ENCODE data around the gene ARSH. TPM values are rescaled to one million over a fixed set of nuclear protein-coding genes. Genes with fewer than 3 reads are reported as not detected.
"Not testable (repeated sequence)": the region's sequence is repeated elsewhere in the genome, so short reads cannot be mapped to it uniquely, and the experiment has no call there.

ARSH gene
- total RNA-seq = not detected
- not detected for polyA plus RNA-seq (ENCODE audit: insufficient read depth in 1 of 8, insufficient read length in 8 of 8, low replicate concordance in 1 of 8)
- long read RNA-seq, donor 1 = 0 reads
- long read RNA-seq, donor 2 = 0 reads
- long read RNA-seq, donor 3 = 0 reads
- long read RNA-seq, donor 4 = 0 reads
- long read RNA-seq, donor 5 = 0 reads
- long read RNA-seq, donor 6 = 0 reads
- long read RNA-seq, donor 7 = 0 reads
- long read RNA-seq, donor 8 = 0 reads
- long read RNA-seq, donor 9 = 0 reads
- long read RNA-seq, donor 10 = 0 reads
- long read RNA-seq, donor 11 = 0 reads

- Histone ChIP-seq H3K27ac (ENCODE audit: low read length) (no peak within 1 kb of the TSS), H3K4me1 (ENCODE audit: control insufficient read depth, insufficient read depth, low read length) (no peaks in the 10 kb centered on the region), H3K4me3 (ENCODE audit: low read length) (no peak within 1 kb of the TSS), H3K36me3 (ENCODE audit: control insufficient read depth, insufficient read depth, low read length) (no peaks in the 10 kb centered on the region), H3K27me3 (ENCODE audit: control insufficient read depth, insufficient read depth, low read length) (no peaks in the 10 kb centered on the region), H3K9me3 (replicated peaks; ENCODE audit: control insufficient read depth, low read depth, low read length) (peaks cover 4% of the 10 kb centered on the region)
- WGBS (ENCODE audit: insufficient coverage) = no CpG with 5 or more reads among the region's 6 CpGs
- no peak for DNase-seq
Observed at GRCh38 chrX:3006495-3006894, at the start of gene ARSH. TSS of gene ARSH (plus strand) at chrX:3006546. CDS start at chrX:3006613, 67 bp downstream.

GRCh38 chrX:2958199-2958598, 48.1 kb upstream of the ARSH start:
- Histone ChIP-seq H3K36me3 (ENCODE audit: control insufficient read depth, insufficient read depth, low read length) (no peaks in the 10 kb centered on the region), H3K9me3 (replicated peaks; ENCODE audit: control insufficient read depth, low read depth, low read length) (no peaks in the 10 kb centered on the region), H3K27me3 (ENCODE audit: control insufficient read depth, insufficient read depth, low read length) (peaks cover 17% of the 10 kb centered on the region), H3K27ac (ENCODE audit: low read length) (no peak overlapping the region), H3K4me1 (ENCODE audit: control insufficient read depth, insufficient read depth, low read length) (no peaks in the 10 kb centered on the region), H3K4me3 (ENCODE audit: low read length) (no peak overlapping the region)
- DNase-seq = no peak
- WGBS (ENCODE audit: insufficient coverage) = 86% methylated on average over 9 of the region's 9 CpGs

- Histone ChIP-seq H3K4me1 (ENCODE audit: control insufficient read depth, insufficient read depth, low read length) (no peaks in the 10 kb centered on the region), H3K27ac (ENCODE audit: low read length) (no peak overlapping the region), H3K9me3 (replicated peaks; ENCODE audit: control insufficient read depth, low read depth, low read length) (no peaks in the 10 kb centered on the region), H3K27me3 (ENCODE audit: control insufficient read depth, insufficient read depth, low read length) (peaks cover 16% of the 10 kb centered on the region), H3K4me3 (ENCODE audit: low read length) (no peak overlapping the region), H3K36me3 (ENCODE audit: control insufficient read depth, insufficient read depth, low read length) (no peaks in the 10 kb centered on the region)
- no peak for DNase-seq
- WGBS (ENCODE audit: insufficient coverage) = 85% methylated on average over 13 of the region's 14 CpGs
Observed at GRCh38 chrX:2960861-2961515, 45.4 kb upstream of the ARSH start.

DNA sequence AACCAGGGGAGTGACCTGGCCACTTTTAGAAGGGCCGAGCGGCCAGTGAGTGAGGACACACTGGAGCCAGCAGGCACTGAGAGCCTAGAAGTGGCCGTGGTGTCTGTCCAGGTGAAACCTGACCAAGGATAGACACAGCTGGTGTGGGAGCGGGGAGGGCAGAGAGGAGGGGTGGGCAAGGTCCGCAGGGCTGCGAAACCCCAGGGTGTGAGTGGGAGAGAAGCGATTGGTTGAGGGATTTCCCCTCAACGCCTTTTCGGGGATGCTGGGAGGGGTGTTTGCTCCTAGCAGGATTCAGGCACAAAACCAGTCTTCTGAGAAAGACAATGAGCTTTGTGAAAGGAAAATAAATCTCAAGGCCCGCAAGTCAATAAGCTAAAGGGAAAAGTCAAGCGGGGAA, 44.0 kb upstream of the ARSH start:
- Histone ChIP-seq H3K4me3 (ENCODE audit: low read length) (no peak overlapping the region), H3K4me1 (ENCODE audit: control insufficient read depth, insufficient read depth, low read length) (no peaks in the 10 kb centered on the region), H3K27me3 (ENCODE audit: control insufficient read depth, insufficient read depth, low read length) (peaks cover 17% of the 10 kb centered on the region), H3K9me3 (replicated peaks; ENCODE audit: control insufficient read depth, low read depth, low read length) (no peaks in the 10 kb centered on the region), H3K27ac (ENCODE audit: low read length) (no peak overlapping the region), H3K36me3 (ENCODE audit: control insufficient read depth, insufficient read depth, low read length) (no peaks in the 10 kb centered on the region)
- no peak for DNase-seq
- 53% methylated on average over 11 of the region's 11 CpGs for WGBS (ENCODE audit: insufficient coverage)

- not testable (repeated sequence) for H3K4me3 ChIP-seq (ENCODE audit: low read length); H3K27ac ChIP-seq (ENCODE audit: low read length); H3K4me1 ChIP-seq (ENCODE audit: control insufficient read depth, insufficient read depth, low read length); H3K9me3 ChIP-seq (replicated peaks; ENCODE audit: control insufficient read depth, low read depth, low read length); H3K36me3 ChIP-seq (ENCODE audit: control insufficient read depth, insufficient read depth, low read length); DNase-seq
- H3K27me3 ChIP-seq (ENCODE audit: control insufficient read depth, insufficient read depth, low read length) = peaks cover 24% of the 10 kb centered on the region
- WGBS (ENCODE audit: insufficient coverage) = no CpG with 5 or more reads among the region's 7 CpGs
Observed at GRCh38 chrX:2963449-2963848, 42.9 kb upstream of the ARSH start.

- H3K4me1 ChIP-seq (ENCODE audit: control insufficient read depth, insufficient read depth, low read length) = not testable (repeated sequence)
- 35% methylated on average over 6 of the region's 16 CpGs for WGBS (ENCODE audit: insufficient coverage)
Observed at GRCh38 chrX:2963992-2964794, 42.2 kb upstream of the ARSH start.

DNA sequence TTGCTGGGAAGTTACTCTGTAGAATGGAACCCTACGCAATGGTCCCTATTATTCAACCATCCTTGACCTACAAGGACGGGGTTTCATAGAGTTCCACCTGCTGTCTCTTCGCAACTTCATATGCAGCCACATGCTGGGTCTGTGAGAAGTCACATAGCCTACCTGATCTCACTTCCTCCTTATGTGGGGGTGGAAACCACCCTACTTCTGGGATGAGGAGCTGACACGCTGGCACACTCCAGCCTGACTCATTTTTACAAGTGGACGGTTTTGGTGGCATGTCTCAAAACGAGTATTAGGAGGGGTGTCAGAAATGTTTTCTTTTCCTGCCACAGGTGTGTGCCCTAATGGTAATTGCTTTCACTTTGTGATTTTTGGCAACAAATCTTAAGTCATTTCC, 40.4 kb upstream of the ARSH start:
- 82% methylated on average over 2 of the region's 6 CpGs for WGBS (ENCODE audit: insufficient coverage)
- no peaks in the 10 kb centered on the region for H3K36me3 ChIP-seq (ENCODE audit: control insufficient read depth, insufficient read depth, low read length)
- peaks cover 31% of the 10 kb centered on the region for H3K27me3 ChIP-seq (ENCODE audit: control insufficient read depth, insufficient read depth, low read length)
- no peaks in the 10 kb centered on the region for H3K4me1 ChIP-seq (ENCODE audit: control insufficient read depth, insufficient read depth, low read length)
- H3K9me3 ChIP-seq (replicated peaks; ENCODE audit: control insufficient read depth, low read depth, low read length) = no peaks in the 10 kb centered on the region
- H3K4me3 ChIP-seq (ENCODE audit: low read length) = no peak overlapping the region
- H3K27ac ChIP-seq (ENCODE audit: low read length) = no peak overlapping the region
- no peak for DNase-seq

More at GRCh38 chrX:2963992-2964794, 42.2 kb upstream of the ARSH start:
- not testable (repeated sequence) for H3K27ac ChIP-seq (ENCODE audit: low read length); H3K36me3 ChIP-seq (ENCODE audit: control insufficient read depth, insufficient read depth, low read length); DNase-seq; H3K9me3 ChIP-seq (replicated peaks; ENCODE audit: control insufficient read depth, low read depth, low read length); H3K4me3 ChIP-seq (ENCODE audit: low read length)
- H3K27me3 ChIP-seq (ENCODE audit: control insufficient read depth, insufficient read depth, low read length) = peaks cover 27% of the 10 kb centered on the region

- H3K27ac ChIP-seq (ENCODE audit: low read length) = no peak overlapping the region
Observed at GRCh38 chrX:2967012-2967411, 39.3 kb upstream of the ARSH start.

GRCh38 chrX:2967584-2967983, 38.8 kb upstream of the ARSH start:
- WGBS (ENCODE audit: insufficient coverage) = 64% methylated on average over 10 of the region's 14 CpGs
- Histone ChIP-seq H3K36me3 (ENCODE audit: control insufficient read depth, insufficient read depth, low read length) (no peaks in the 10 kb centered on the region), H3K4me3 (ENCODE audit: low read length) (no peak overlapping the region), H3K4me1 (ENCODE audit: control insufficient read depth, insufficient read depth, low read length) (no peaks in the 10 kb centered on the region), H3K27ac (ENCODE audit: low read length) (no peak overlapping the region), H3K27me3 (ENCODE audit: control insufficient read depth, insufficient read depth, low read length) (peaks cover 30% of the 10 kb centered on the region), H3K9me3 (replicated peaks; ENCODE audit: control insufficient read depth, low read depth, low read length) (no peaks in the 10 kb centered on the region)
- DNase-seq = no peak

More at GRCh38 chrX:2967012-2967411, 39.3 kb upstream of the ARSH start:
- Histone ChIP-seq H3K36me3 (ENCODE audit: control insufficient read depth, insufficient read depth, low read length) (no peaks in the 10 kb centered on the region), H3K4me3 (ENCODE audit: low read length) (no peak overlapping the region), H3K9me3 (replicated peaks; ENCODE audit: control insufficient read depth, low read depth, low read length) (no peaks in the 10 kb centered on the region), H3K27me3 (ENCODE audit: control insufficient read depth, insufficient read depth, low read length) (peaks cover 32% of the 10 kb centered on the region), H3K4me1 (ENCODE audit: control insufficient read depth, insufficient read depth, low read length) (no peaks in the 10 kb centered on the region)
- DNase-seq = no peak
- WGBS (ENCODE audit: insufficient coverage) = no CpG with 5 or more reads among the region's 3 CpGs
